ENCODE measurements around the gene GSG1L. TPM values are rescaled to one million over a fixed set of nuclear protein-coding genes. Genes with fewer than 3 reads are reported as not detected.

Gene GSG1L
- total RNA-seq, 4 donors from 2014 or later, result not detected

- DNase-seq (ENCODE audit: low spot score), result no peak
- TF ChIP-seq CTCF (IDR thresholded peaks at IDR 0.05), result no peak
- no peak for ATAC-seq (ENCODE audit: low FRiP score)
These were observed 18.0 kb upstream of the GSG1L start for GRCh38 chr16:28081391-28081968.

DNA sequence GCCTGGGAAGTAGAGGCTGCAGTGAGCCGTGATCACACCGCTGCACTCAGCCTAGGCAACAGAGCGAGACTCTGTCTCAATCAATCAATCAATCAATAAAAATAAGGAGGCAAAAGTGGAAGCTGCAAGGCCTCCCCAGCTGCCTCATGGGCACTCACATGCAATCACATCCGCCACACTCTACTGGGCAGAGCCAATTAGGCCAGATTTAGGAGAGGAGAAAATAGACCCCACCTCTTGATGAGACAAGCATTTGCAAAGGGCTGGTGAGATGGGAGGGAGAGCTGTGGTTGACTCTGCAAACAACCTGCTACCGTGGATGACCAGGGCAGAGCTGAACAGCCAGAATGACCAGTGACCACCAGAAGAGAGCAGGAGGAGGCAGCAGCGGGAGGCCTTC lies 14.7 kb upstream of the GSG1L start:
- no peak for DNase-seq (ENCODE audit: low spot score)
- ATAC-seq (ENCODE audit: low FRiP score), result no peak
- TF ChIP-seq CTCF (IDR thresholded peaks at IDR 0.05), result no peak

DNA sequence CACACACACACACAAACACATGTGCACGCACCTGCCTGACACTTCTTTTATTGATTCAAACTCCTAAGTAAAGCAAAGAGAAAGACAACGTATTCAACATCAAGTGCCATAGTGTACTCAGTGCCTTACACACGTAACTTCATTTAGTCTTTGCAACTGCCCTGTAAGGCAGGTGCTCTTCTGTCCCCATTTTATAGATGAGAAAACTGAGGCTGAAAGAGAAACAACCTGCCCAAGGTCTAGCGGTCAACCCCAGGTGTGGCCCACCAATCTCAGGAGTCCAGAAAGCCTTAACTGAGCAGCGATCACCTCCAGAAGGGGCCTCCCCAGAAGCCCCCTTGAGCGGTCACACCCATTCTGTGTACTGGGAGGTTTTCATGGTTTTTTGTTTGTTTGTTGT lies 10.3 kb upstream of the GSG1L start:
- no peak for TF ChIP-seq CTCF (IDR thresholded peaks at IDR 0.05)
- ATAC-seq (ENCODE audit: low FRiP score) (no peak), DNase-seq (ENCODE audit: low spot score) (no peak)

DNA sequence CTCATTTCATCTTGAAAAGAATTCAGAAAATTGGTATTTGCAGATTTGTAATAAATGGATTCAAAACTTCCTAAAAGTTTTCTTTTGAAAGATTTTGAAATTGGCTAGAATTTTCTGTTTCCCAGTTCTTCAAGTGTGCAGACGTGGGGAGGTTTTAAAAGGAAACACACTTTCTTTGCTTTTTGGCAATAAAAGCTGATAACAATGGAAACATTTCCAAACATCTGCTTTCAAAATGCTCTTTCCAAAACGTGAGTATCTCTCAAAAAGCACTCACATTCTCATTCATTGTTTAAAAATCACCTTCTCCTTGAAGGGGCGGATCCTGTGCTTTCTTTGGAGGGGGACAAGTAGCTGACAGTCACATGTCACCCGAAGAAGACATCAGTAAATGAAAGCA lies 8.6 kb upstream of the GSG1L start:
- TF ChIP-seq CTCF (IDR thresholded peaks at IDR 0.05), result no peak
- no peak for ATAC-seq (ENCODE audit: low FRiP score)

GRCh38 chr16:28069971-28070794 lies 6.7 kb upstream of the GSG1L start:
- no peak for TF ChIP-seq CTCF (IDR thresholded peaks at IDR 0.05)
- no peak for ATAC-seq (ENCODE audit: low FRiP score)
- DNase-seq (ENCODE audit: low spot score), result no peak

More for the DNA sequence above, 8.6 kb upstream of the GSG1L start:
- no peak for DNase-seq (ENCODE audit: low spot score)

- no peak for TF ChIP-seq CTCF (IDR thresholded peaks at IDR 0.05)
- DNase-seq (ENCODE audit: low spot score) (no peak), ATAC-seq (ENCODE audit: low FRiP score) (no peak)
These were observed 5.5 kb upstream of the GSG1L start for GRCh38 chr16:28068976-28069375.

Measured in omental fat pad (tissue), 4 donors.